Measurements from ENCODE around the gene VWA5A.
"Not testable (repeated sequence)": the region's sequence is repeated elsewhere in the genome, so short reads cannot be mapped to it uniquely, and the experiment has no call there.

Gene VWA5A

DNA sequence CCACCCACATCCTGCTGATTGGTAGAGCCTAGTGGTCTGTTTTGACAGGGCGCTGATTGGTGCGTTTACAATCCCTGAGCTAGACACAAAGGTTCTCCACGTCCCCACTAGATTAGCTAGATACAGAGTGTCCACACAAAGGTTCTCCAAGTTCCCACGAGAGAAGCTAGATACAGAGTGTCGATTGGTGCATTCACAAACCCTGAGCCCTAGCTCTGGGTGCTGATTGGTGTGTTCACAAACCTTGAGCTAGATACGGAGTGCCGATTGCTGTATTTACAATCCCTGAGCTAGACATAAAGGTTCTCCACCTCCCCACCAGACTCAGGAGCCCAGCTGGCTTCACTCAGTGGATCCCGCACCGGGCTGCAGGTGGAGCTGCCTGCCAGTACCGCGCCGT, 55.1 kb downstream of the VWA5A start:
- not testable (repeated sequence) for DNase-seq

DNA sequence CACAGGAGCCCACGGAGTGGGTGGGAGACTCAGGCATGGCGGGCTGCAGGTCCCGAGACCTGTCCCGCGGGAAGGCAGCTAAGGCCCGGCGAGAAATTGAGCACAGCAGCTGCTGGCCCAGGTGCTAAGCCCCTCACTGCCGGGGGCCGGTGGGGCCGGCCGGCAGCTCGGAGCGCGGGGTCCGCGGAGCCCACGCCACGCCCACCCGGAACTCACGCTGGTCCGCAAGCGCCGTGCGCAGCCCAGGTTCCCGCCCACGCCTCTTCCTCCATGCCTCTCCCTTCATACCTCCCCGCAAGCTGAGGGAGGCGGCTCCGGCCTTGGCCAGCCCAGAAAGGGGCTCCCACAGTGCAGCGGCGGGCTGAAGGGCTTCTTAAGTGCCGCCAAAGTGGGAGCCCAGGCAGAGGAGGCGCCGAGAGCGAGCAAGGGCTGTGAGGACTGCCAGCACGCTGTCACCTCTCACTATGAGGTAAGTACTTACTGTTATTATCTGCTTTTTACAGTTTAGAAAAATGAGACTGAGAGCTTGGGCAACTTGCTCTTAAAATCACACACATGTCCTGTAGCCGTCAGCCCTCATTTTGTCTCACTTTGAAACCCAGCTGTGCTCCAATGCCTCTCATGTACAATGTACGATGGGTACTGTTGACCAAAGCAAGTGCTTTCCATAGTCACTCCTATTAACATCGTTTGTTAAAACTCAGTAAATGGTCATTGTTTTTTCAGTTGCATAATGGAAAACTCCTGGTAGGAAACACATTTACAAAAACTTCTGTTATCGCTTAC, 55.7 kb downstream of the VWA5A start:
- no peak for DNase-seq

- DNase-seq: no peak
Measured at GRCh38 chr11:124172101-124172500, 56.9 kb downstream of the VWA5A start.

DNA sequence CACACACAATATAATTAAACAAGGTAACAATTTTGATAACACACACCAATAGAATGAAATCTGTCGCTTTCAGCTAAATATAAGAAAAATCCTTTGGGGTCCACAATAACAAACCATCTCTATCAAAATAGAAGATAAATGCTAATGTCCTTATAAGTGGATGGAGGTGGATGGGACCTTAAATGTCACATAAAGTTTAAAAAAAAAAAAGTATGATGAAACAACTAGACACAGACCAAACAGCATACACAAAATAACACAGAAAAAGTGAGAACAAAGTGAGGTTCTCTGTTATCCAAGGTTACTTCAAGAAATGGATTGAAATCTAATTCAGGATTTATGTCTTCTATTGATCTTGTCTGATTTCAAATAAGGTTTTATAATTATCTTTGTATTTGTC, 57.3 kb downstream of the VWA5A start:
- no peak for DNase-seq

DNA sequence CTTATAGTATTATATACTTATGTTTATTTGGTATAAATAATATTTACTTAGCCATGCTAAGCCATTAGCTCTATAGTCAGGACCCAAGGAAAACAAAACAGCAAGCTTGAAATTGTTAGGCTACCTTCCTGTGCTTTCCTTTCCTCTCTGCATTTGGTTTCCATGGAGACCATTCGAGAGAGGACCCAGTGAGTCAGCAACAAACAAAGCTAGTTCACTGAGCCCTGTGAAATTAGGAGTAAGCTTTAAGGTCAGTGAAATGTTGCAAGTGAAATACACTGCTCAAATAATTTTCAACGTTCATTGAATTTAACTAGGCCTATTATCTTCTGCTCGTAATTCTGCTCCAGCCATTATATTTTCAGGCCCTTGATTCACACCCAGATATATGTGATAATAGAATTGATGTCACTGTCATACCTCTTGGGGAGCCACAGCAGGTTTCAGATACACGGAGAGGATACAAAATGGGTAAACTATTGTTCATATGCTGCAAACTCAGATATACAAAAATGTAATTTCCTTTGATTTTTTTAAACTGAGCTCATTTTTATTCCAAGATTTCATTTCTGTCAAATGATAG, 58.8 kb downstream of the VWA5A start:
- no peak for DNase-seq

- DNase-seq: no peak
Measured at GRCh38 chr11:124176925-124177715, 61.9 kb downstream of the VWA5A start.

- DNase-seq: no peak
Measured at GRCh38 chr11:124179310-124179709, 64.1 kb downstream of the VWA5A start.

DNA sequence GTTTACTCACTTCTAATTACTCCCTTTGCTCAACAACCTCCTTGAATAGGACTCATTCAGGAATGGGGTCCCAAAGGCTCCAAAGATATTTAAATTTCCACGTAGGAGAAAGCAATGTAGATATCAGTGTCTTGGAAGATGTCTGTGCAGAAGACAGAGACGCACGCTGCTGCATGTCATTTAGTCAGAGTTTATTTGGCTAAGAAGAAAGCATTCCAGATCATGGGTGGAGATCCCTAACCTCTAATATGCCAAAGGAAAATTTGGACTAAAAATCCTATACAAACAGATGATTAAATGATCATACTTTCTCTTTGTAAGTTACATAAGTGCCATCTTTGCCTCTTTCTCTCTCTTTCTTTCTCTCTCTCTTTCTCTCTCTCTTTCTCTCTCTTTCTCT, 67.8 kb downstream of the VWA5A start, which contains the start of gene OR10D3:
OR10D3 (plus strand) TSS at position 278 of the 400 bp plus-strand sequence. CDS start 1,925 bp downstream, outside the sequence.
- DNase-seq: no peak

DNA sequence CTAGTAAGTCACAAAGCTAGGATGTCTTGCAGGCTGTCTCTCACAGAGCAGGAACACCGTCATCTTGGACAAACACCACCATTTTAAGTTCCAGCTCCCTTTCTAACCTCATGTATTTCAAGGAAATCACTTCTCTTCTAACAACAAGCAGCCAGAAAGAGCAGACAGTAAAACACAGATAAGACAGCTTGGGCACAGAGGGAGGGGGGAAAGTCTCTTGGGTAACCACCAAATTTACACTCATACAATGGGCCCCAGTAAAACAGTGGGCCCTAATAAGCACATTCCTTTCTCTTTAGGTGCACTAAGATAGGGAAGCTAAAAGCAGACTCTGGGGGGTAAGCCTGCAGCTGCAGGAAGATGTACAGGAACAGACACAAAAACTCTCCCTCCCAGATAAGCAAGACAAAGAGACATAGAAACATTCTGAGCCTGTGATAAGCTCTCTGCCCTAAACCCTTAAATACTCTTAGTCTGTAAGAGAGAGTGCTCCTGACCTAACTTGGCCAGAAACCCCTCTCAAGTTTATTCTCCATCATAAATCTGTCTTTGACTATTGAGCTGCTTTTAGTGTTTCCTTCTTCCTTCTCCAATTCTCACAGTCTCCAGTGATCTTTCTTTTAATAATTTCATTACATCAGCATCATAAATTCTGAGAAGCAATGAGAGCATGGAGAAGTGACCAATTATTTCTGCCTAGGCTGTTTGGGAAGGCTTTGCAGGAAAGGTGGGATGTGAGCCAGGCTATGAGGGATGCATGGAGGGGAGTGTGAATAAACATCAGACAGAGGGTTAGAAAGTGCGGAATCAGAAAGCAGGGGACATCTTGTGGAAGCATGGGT, 75.3 kb downstream of the VWA5A start:
- peak; percentile 71 for DNase-seq

- DNase-seq: no peak
Measured at GRCh38 chr11:124193221-124194010, 78.2 kb downstream of the VWA5A start.

- DNase-seq: peak; percentile 54
Measured at GRCh38 chr11:124194293-124195188, 79.3 kb downstream of the VWA5A start.

DNA sequence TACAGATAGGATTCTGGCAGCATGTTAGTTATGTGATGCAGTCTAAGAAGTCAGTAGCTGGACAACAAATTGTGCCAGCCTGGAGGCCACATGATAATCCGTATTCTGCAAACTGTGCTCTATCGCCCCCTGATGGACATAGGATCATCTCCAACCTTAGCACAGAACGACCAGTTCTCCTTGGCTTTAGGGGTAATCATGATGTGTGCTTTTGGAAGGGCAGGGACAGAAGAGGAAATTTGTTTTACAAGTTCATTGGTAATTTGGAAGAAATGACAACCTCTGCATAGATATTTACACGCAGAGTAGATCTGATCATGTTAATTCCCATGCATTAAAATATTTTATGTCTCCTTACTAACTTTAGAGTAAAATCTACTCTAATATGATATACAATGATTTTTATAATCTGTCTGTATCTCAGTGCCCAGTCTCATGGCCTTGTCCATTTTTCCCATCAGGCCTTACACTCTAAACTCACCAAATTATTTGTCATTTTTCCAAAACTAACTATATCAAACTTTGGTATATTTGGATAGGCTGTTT, 80.0 kb downstream of the VWA5A start:
- no peak for DNase-seq

Data from left hindlimb (tissue), 1 donor.